Duodenal mucosa (tissue), 2 donors: ENCODE results near the gene NHLH2.
A peak's percentile ranks its signal among the peaks of the same experiment; 100 is the strongest.

ENCODE experiments used
- H3K27ac ChIP-seq: one replicate; pipeline ENCODE4 v1.7.0; 2013; ENCODE audit warnings: low read depth, low read length
- H3K27me3 ChIP-seq, 2 donors: one replicate each; pipeline ENCODE4 v1.7.0; 2013; ENCODE audit warnings: low read length in 2 of 2, control low read depth in 1 of 2; ENCODE audit not compliant: insufficient read depth in 2 of 2, control insufficient read depth in 1 of 2
- H3K36me3 ChIP-seq, 2 donors: one replicate each; pipeline ENCODE4 v1.7.0; 2013; ENCODE audit warnings: low read length in 2 of 2, control low read depth in 1 of 2; ENCODE audit not compliant: insufficient read depth in 2 of 2, control insufficient read depth in 1 of 2
- H3K4me1 ChIP-seq, 2 donors: one replicate each; pipeline ENCODE4 v1.7.0; 2013; ENCODE audit warnings: low read length in 2 of 2, control low read depth in 1 of 2; ENCODE audit not compliant: insufficient read depth in 2 of 2, control insufficient read depth in 1 of 2
- H3K4me3 ChIP-seq, 2 donors: one replicate each; pipeline ENCODE4 v1.7.0; 2013; ENCODE audit warnings: low read length in 2 of 2, low read depth in 1 of 2
- H3K9ac ChIP-seq, 2 donors: one replicate each; pipeline ENCODE4 v1.7.0; 2013; ENCODE audit warnings: low read length in 2 of 2, low read depth in 1 of 2
- H3K9me3 ChIP-seq, 2 donors: one replicate each; pipeline ENCODE4 v1.7.0; 2013; ENCODE audit warnings: low read length in 2 of 2, control low read depth in 1 of 2; ENCODE audit not compliant: control insufficient read depth in 1 of 2

The NHLH2 gene

GRCh38 chr1:115828101-115829022, 12.6 kb downstream of the NHLH2 start:
- H3K4me1 ChIP-seq = peaks cover 8 to 10% of the 10 kb centered on the region in 2 donors
- no peaks in the 10 kb centered on the region for H3K36me3 ChIP-seq
- no peak overlapping the region for H3K27ac ChIP-seq
- H3K27me3 ChIP-seq = peaks cover 24 to 27% of the 10 kb centered on the region in 2 donors
- peak overlapping the region in 1 of 2 donors; percentile 33 for H3K9ac ChIP-seq
- H3K4me3 ChIP-seq = peak overlapping the region; percentile 56 to 72
- H3K9me3 ChIP-seq = no peaks in the 10 kb centered on the region

GRCh38 chr1:115827452-115828044, 13.4 kb downstream of the NHLH2 start:
- peak overlapping the region in 1 of 2 donors; percentile 56 for H3K4me3 ChIP-seq

GRCh38 chr1:115826628-115827027, 14.3 kb downstream of the NHLH2 start:
- Histone ChIP-seq H3K9me3 (no peaks in the 10 kb centered on the region), H3K27me3 (peaks cover 24% of the 10 kb centered on the region in 2 donors), H3K4me1 (peaks cover 8 to 10% of the 10 kb centered on the region in 2 donors), H3K9ac (no peak overlapping the region), H3K4me3 (no peak overlapping the region), H3K36me3 (no peaks in the 10 kb centered on the region), H3K27ac (no peak overlapping the region)

More at GRCh38 chr1:115827452-115828044, 13.4 kb downstream of the NHLH2 start:
- Histone ChIP-seq H3K27me3 (peaks cover 24% of the 10 kb centered on the region in 2 donors), H3K4me1 (peaks cover 8 to 10% of the 10 kb centered on the region in 2 donors), H3K27ac (no peak overlapping the region), H3K9me3 (no peaks in the 10 kb centered on the region), H3K9ac (no peak overlapping the region), H3K36me3 (no peaks in the 10 kb centered on the region)

- Histone ChIP-seq H3K27me3 (peaks cover 0 to 8% of the 10 kb centered on the region in 2 donors), H3K4me1 (peaks cover 0 to 2% of the 10 kb centered on the region in 2 donors), H3K36me3 (no peaks in the 10 kb centered on the region), H3K4me3 (no peak overlapping the region), H3K9me3 (no peaks in the 10 kb centered on the region), H3K27ac (no peak overlapping the region), H3K9ac (no peak overlapping the region)
These were observed 18.8 kb downstream of the NHLH2 start for GRCh38 chr1:115822117-115822516.

- H3K4me3 ChIP-seq = no peak overlapping the region
- peaks cover 8 to 18% of the 10 kb centered on the region in 2 donors for H3K4me1 ChIP-seq
- no peaks in the 10 kb centered on the region for H3K36me3 ChIP-seq
- no peaks in the 10 kb centered on the region for H3K9me3 ChIP-seq
- H3K27ac ChIP-seq = no peak overlapping the region
- H3K9ac ChIP-seq = no peak overlapping the region
- H3K27me3 ChIP-seq = no peaks in the 10 kb centered on the region
These were observed 25.2 kb downstream of the NHLH2 start for GRCh38 chr1:115815694-115816093.

- H3K4me3 ChIP-seq = no peak overlapping the region
- peaks cover 8 to 26% of the 10 kb centered on the region in 2 donors for H3K4me1 ChIP-seq
- H3K36me3 ChIP-seq = no peaks in the 10 kb centered on the region
- no peaks in the 10 kb centered on the region for H3K9me3 ChIP-seq
- no peak overlapping the region for H3K9ac ChIP-seq
- no peak overlapping the region for H3K27ac ChIP-seq
- no peaks in the 10 kb centered on the region for H3K27me3 ChIP-seq
These were observed 26.1 kb downstream of the NHLH2 start for GRCh38 chr1:115814685-115815398.

- no peaks in the 10 kb centered on the region for H3K27me3 ChIP-seq
- no peak overlapping the region for H3K9ac ChIP-seq
- H3K27ac ChIP-seq = no peak overlapping the region
- no peak overlapping the region for H3K4me3 ChIP-seq
- H3K4me1 ChIP-seq = peaks cover 8 to 34% of the 10 kb centered on the region in 2 donors
- H3K36me3 ChIP-seq = no peaks in the 10 kb centered on the region
- no peaks in the 10 kb centered on the region for H3K9me3 ChIP-seq
These were observed 27.2 kb downstream of the NHLH2 start for GRCh38 chr1:115813727-115814126.

GRCh38 chr1:115811140-115811828, 29.6 kb downstream of the NHLH2 start:
- Histone ChIP-seq H3K36me3 (no peaks in the 10 kb centered on the region), H3K4me3 (no peak overlapping the region), H3K9ac (no peak overlapping the region), H3K4me1 (peaks cover 5 to 27% of the 10 kb centered on the region in 2 donors), H3K27me3 (no peaks in the 10 kb centered on the region), H3K27ac (no peak overlapping the region), H3K9me3 (no peaks in the 10 kb centered on the region)

GRCh38 chr1:115810609-115811008, 30.3 kb downstream of the NHLH2 start:
- Histone ChIP-seq H3K36me3 (no peaks in the 10 kb centered on the region), H3K9me3 (no peaks in the 10 kb centered on the region), H3K4me1 (peaks cover 5 to 27% of the 10 kb centered on the region in 2 donors), H3K4me3 (no peak overlapping the region), H3K9ac (no peak overlapping the region), H3K27me3 (no peaks in the 10 kb centered on the region), H3K27ac (no peak overlapping the region)
